DOHH2 (cell line): Measurements from ENCODE around the gene CDC37L1.
"Not testable (repeated sequence)": the region's sequence is repeated elsewhere in the genome, so short reads cannot be mapped to it uniquely, and the experiment has no call there.

Experiments
- H3F3A ChIP-seq: fragments of 200-600 bp; sonication (generic), shearing (Covaris generic); 2 replicates; pipeline ENCODE4 v1.6.0; 2016; ENCODE audit warnings: antibody characterized with exemption, mild to moderate bottlenecking; ENCODE audit not compliant: control insufficient read depth, insufficient read depth
- H3K27ac ChIP-seq: fragments of 200-600 bp; sonication (generic); 2 replicates; pipeline ENCODE4 v1.5.1; 2014; ENCODE audit warnings: low read depth, mild to moderate bottlenecking, low read length, moderate library complexity
- H3K27me3 ChIP-seq: fragments of 200-600 bp; sonication (generic); 2 replicates; pipeline ENCODE4 v1.6.1; 2014; ENCODE audit warnings: mild to moderate bottlenecking, low read length, mixed read lengths; ENCODE audit not compliant: control insufficient read depth
- H3K36me3 ChIP-seq: fragments of 200-600 bp; sonication (generic); 2 replicates; pipeline ENCODE4 v1.6.1; 2014; ENCODE audit warnings: mild to moderate bottlenecking, low read length, moderate library complexity, mixed read lengths; ENCODE audit not compliant: control insufficient read depth
- H3K4me1 ChIP-seq: fragments of 200-600 bp; sonication (generic); 2 replicates; pipeline ENCODE4 v1.6.1; 2014; ENCODE audit warnings: mild to moderate bottlenecking, low read length, mixed read lengths; ENCODE audit not compliant: control insufficient read depth
- H3K4me2 ChIP-seq: fragments of 200-600 bp; sonication (generic); 2 replicates; pipeline ENCODE4 v1.6.0; 2014; ENCODE audit warnings: mild to moderate bottlenecking, low read length, moderate library complexity
- H3K4me3 ChIP-seq: fragments of 200-600 bp; sonication (generic); 2 replicates; pipeline ENCODE4 v1.5.1; 2014; ENCODE audit warnings: mild to moderate bottlenecking, low read length, mixed read lengths
- H3K79me2 ChIP-seq: fragments of 200-600 bp; sonication (generic); 2 replicates; pipeline ENCODE4 v1.6.1; 2014; ENCODE audit warnings: mild to moderate bottlenecking, low read length, mixed read lengths; ENCODE audit not compliant: control insufficient read depth
- H3K9me2 ChIP-seq: fragments of 200-600 bp; sonication (generic); replicated peaks from 2 replicates; pipeline ENCODE4 v1.6.1; 2014; ENCODE audit warnings: mild to moderate bottlenecking, low read length, mixed read lengths; ENCODE audit not compliant: control insufficient read depth
- H3K9me3 ChIP-seq: fragments of 200-600 bp; sonication (generic); 2 replicates; pipeline ENCODE4 v1.6.1; 2014; ENCODE audit warnings: antibody characterized with exemption, low read length, mixed read lengths; ENCODE audit not compliant: control insufficient read depth, insufficient read depth
- H4K20me1 ChIP-seq: fragments of 200-600 bp; sonication (generic); 2 replicates; pipeline ENCODE4 v1.6.0; 2014; ENCODE audit warnings: low read depth, mild to moderate bottlenecking, antibody characterized with exemption, low read length, moderate library complexity; ENCODE audit not compliant: control insufficient read depth, insufficient read depth
- EZH2phosphoT487 ChIP-seq: fragments of 200-600 bp; sonication (generic); IDR thresholded peaks from 2 replicates; pipeline ENCODE4 v1.6.1; 2017; ENCODE audit warnings: borderline replicate concordance, mild to moderate bottlenecking, antibody characterized with exemption, low read length, moderate library complexity, mixed read lengths
- TF ChIP-seq, protein P1 (sequence below): fragments of 200-600 bp; sonication (generic); IDR thresholded peaks from one replicate; pipeline ENCODE4 v1.5.1; 2014; ENCODE audit warnings: antibody characterized with exemption, mild to moderate bottlenecking, low read depth, low read length; ENCODE audit not compliant: poor library complexity, severe bottlenecking

The CDC37L1 gene

GRCh38 chr9:4654084-4654483 lies 25.3 kb upstream of the CDC37L1 start:
- no peak overlapping the region for H3K27ac ChIP-seq
- no peaks in the 10 kb centered on the region for H3K9me3 ChIP-seq
- H3K36me3 ChIP-seq, result no peaks in the 10 kb centered on the region

GRCh38 chr9:4654538-4654937 lies 24.8 kb upstream of the CDC37L1 start:
- Histone ChIP-seq H3K4me1 (no peaks in the 10 kb centered on the region), H4K20me1 (no peaks in the 10 kb centered on the region), H3K4me2 (no peak overlapping the region), H3K27ac (no peak overlapping the region), H3K9me3 (no peaks in the 10 kb centered on the region), H3K4me3 (no peak overlapping the region), H3F3A (no peaks in the 10 kb centered on the region), H3K79me2 (no peaks in the 10 kb centered on the region), H3K9me2 (no peaks in the 10 kb centered on the region), H3K36me3 (no peaks in the 10 kb centered on the region), H3K27me3 (peaks cover 7% of the 10 kb centered on the region)
- no peak for TF ChIP-seq EZH2phosphoT487
- TF ChIP-seq, protein P1, sequence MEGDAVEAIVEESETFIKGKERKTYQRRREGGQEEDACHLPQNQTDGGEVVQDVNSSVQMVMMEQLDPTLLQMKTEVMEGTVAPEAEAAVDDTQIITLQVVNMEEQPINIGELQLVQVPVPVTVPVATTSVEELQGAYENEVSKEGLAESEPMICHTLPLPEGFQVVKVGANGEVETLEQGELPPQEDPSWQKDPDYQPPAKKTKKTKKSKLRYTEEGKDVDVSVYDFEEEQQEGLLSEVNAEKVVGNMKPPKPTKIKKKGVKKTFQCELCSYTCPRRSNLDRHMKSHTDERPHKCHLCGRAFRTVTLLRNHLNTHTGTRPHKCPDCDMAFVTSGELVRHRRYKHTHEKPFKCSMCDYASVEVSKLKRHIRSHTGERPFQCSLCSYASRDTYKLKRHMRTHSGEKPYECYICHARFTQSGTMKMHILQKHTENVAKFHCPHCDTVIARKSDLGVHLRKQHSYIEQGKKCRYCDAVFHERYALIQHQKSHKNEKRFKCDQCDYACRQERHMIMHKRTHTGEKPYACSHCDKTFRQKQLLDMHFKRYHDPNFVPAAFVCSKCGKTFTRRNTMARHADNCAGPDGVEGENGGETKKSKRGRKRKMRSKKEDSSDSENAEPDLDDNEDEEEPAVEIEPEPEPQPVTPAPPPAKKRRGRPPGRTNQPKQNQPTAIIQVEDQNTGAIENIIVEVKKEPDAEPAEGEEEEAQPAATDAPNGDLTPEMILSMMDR, result no peak

More at GRCh38 chr9:4654084-4654483, 25.3 kb upstream of the CDC37L1 start:
- no peaks in the 10 kb centered on the region for H3K79me2 ChIP-seq
- TF ChIP-seq, protein P1, result no peak
- no peak for TF ChIP-seq EZH2phosphoT487
- no peak overlapping the region for H3K4me2 ChIP-seq
- H3K4me1 ChIP-seq, result no peaks in the 10 kb centered on the region
- no peaks in the 10 kb centered on the region for H3K9me2 ChIP-seq
- H3K27me3 ChIP-seq, result peaks cover 7% of the 10 kb centered on the region
- no peaks in the 10 kb centered on the region for H3F3A ChIP-seq
- H4K20me1 ChIP-seq, result no peaks in the 10 kb centered on the region
- H3K4me3 ChIP-seq, result no peak overlapping the region

- not testable (repeated sequence) for H3K4me3 ChIP-seq, H3K27ac ChIP-seq, H3K36me3 ChIP-seq, H3K79me2 ChIP-seq, H4K20me1 ChIP-seq, H3F3A ChIP-seq, H3K4me1 ChIP-seq, H3K9me3 ChIP-seq, H3K27me3 ChIP-seq, H3K4me2 ChIP-seq, H3K9me2 ChIP-seq
Measured at GRCh38 chr9:4656196-4656595, 23.2 kb upstream of the CDC37L1 start.

- Histone ChIP-seq H3K27me3 (no peaks in the 10 kb centered on the region), H3K9me3 (no peaks in the 10 kb centered on the region), H3K4me2 (no peak overlapping the region), H3K27ac (no peak overlapping the region), H3K36me3 (no peaks in the 10 kb centered on the region), H3K79me2 (no peaks in the 10 kb centered on the region), H3K4me3 (no peak overlapping the region), H4K20me1 (no peaks in the 10 kb centered on the region), H3F3A (no peaks in the 10 kb centered on the region), H3K4me1 (peaks cover 2% of the 10 kb centered on the region), H3K9me2 (no peaks in the 10 kb centered on the region)
- TF ChIP-seq, protein P1, result no peak
- no peak for TF ChIP-seq EZH2phosphoT487
Measured at GRCh38 chr9:4656621-4657020, 22.7 kb upstream of the CDC37L1 start.
